Neutrophil (primary cell): ENCODE results near the gene SDR9C7.

Experiments
- H3K27ac ChIP-seq: fragments of 200-600 bp; sonication (generic); 2 replicates; pipeline ENCODE4 v1.5.1; 2016; ENCODE audit warnings: mild to moderate bottlenecking, moderate library complexity
- H3K27me3 ChIP-seq: fragments of 200-600 bp; sonication (generic); 2 replicates; pipeline ENCODE4 v1.6.0; 2016; ENCODE audit warnings: mild to moderate bottlenecking
- H3K36me3 ChIP-seq: fragments of 200-600 bp; sonication (generic); 2 replicates; pipeline ENCODE4 v1.5.1; 2017
- H3K4me1 ChIP-seq, 2 experiments: fragments of 200-600 bp in 1 of 2; sonication (generic) in 1 of 2; 1 replicate in 1 of 2; 2 replicates in 1 of 2; pipeline versions ENCODE4 v1.5.1 to v1.6.1; 2013 to 2016; ENCODE audit warnings: low read depth in 1 of 2, low read length in 1 of 2, mild to moderate bottlenecking in 1 of 2, moderate library complexity in 1 of 2; ENCODE audit not compliant: control insufficient read depth in 1 of 2, insufficient read depth in 1 of 2
- H3K4me3 ChIP-seq, 2 experiments: fragments of 200-600 bp in 1 of 2; sonication (generic) in 1 of 2; 1 replicate in 1 of 2; 2 replicates in 1 of 2; pipeline ENCODE4 v1.5.1; 2013 to 2016; ENCODE audit warnings: low read depth in 1 of 2, low read length in 1 of 2, mild to moderate bottlenecking in 1 of 2, moderate library complexity in 1 of 2
- H3K9me3 ChIP-seq: fragments of 200-600 bp; sonication (generic); 2 replicates; pipeline ENCODE4 v1.5.1; 2016
- CTCF ChIP-seq: fragments of 200-600 bp; sonication (generic); IDR thresholded peaks from 2 replicates; pipeline ENCODE4 v1.5.1; 2016; ENCODE audit warnings: antibody characterized with exemption

Gene SDR9C7

GRCh38 chr12:56931474-56931978 is 2.7 kb downstream of the SDR9C7 start:
- no peaks in the 10 kb centered on the region for H3K9me3 ChIP-seq
- no peak for TF ChIP-seq CTCF
- H3K27ac ChIP-seq, result no peak overlapping the region
- H3K36me3 ChIP-seq, result no peaks in the 10 kb centered on the region
- no peaks in the 10 kb centered on the region for H3K27me3 ChIP-seq
- peaks cover 4 to 15% of the 10 kb centered on the region in 2 experiments for H3K4me1 ChIP-seq
- H3K4me3 ChIP-seq, result no peak overlapping the region

DNA sequence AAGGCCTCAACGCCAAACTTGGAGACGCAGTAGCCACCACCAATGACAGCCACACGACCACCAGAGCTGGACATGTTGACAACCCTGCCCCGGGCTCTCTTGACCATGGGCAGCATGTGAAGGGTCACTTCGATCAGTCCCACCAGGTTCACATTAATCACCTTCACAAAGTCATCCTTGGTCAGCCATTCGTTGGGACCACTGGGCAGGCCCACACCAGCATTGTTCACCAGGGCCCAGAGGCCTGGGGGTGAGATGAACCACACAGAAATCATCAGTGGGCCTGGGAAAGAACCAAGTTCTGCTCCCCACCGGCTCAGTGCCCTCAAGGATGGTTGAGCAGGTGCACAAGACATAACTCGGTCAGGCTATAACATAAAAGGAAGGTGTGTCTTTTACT is 4.0 kb downstream of the SDR9C7 start:
- Histone ChIP-seq H3K9me3 (no peaks in the 10 kb centered on the region), H3K36me3 (no peaks in the 10 kb centered on the region), H3K4me3 (no peak overlapping the region), H3K27me3 (no peaks in the 10 kb centered on the region), H3K4me1 (peaks cover 4 to 15% of the 10 kb centered on the region in 2 experiments), H3K27ac (no peak overlapping the region)
- no peak for TF ChIP-seq CTCF

GRCh38 chr12:56929780-56930179 is 4.4 kb downstream of the SDR9C7 start:
- TF ChIP-seq CTCF, result no peak
- Histone ChIP-seq H3K4me3 (no peak overlapping the region), H3K9me3 (no peaks in the 10 kb centered on the region), H3K27ac (no peak overlapping the region), H3K36me3 (no peaks in the 10 kb centered on the region), H3K4me1 (peaks cover 4 to 15% of the 10 kb centered on the region in 2 experiments), H3K27me3 (no peaks in the 10 kb centered on the region)

GRCh38 chr12:56928262-56928661 is 5.9 kb downstream of the SDR9C7 start:
- no peak for TF ChIP-seq CTCF

GRCh38 chr12:56927281-56927680 is 6.9 kb downstream of the SDR9C7 start:
- Histone ChIP-seq H3K9me3 (no peaks in the 10 kb centered on the region), H3K27me3 (no peaks in the 10 kb centered on the region), H3K4me3 (no peak overlapping the region), H3K4me1 (peaks cover 0 to 6% of the 10 kb centered on the region in 2 experiments), H3K36me3 (no peaks in the 10 kb centered on the region), H3K27ac (no peak overlapping the region)
- TF ChIP-seq CTCF, result no peak

More at GRCh38 chr12:56928262-56928661, 5.9 kb downstream of the SDR9C7 start:
- H3K4me3 ChIP-seq, result no peak overlapping the region
- no peak overlapping the region for H3K27ac ChIP-seq
- peaks cover 4 to 15% of the 10 kb centered on the region in 2 experiments for H3K4me1 ChIP-seq
- no peaks in the 10 kb centered on the region for H3K36me3 ChIP-seq
- no peaks in the 10 kb centered on the region for H3K9me3 ChIP-seq
- no peaks in the 10 kb centered on the region for H3K27me3 ChIP-seq

DNA sequence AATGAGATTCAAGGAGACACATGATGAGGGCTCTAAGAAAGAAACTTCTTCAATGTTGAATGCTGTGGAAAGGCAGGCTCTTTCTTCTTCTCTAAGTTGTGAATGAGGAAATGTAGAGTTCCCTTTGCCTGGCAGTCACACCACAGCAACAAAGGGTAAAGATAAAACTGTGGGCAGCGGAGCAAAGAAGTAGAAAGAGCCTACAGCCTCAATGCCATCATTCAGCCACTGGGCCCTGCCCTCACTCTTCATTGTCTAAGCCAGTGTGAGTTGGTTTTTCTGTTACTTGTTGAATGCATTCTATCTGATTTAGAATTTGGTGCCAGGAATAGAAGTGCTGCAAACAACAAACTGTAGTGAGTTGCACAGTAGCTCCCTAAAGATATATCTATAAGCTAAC is 12.2 kb downstream of the SDR9C7 start:
- no peak overlapping the region for H3K27ac ChIP-seq
- no peaks in the 10 kb centered on the region for H3K27me3 ChIP-seq
- H3K36me3 ChIP-seq, result no peaks in the 10 kb centered on the region
- no peak overlapping the region for H3K4me3 ChIP-seq
- H3K9me3 ChIP-seq, result no peaks in the 10 kb centered on the region
- no peaks in the 10 kb centered on the region for H3K4me1 ChIP-seq
- no peak for TF ChIP-seq CTCF
